ENCODE measurements around the gene DEPP1.
"Not testable (repeated sequence)": the region's sequence is repeated elsewhere in the genome, so short reads cannot be mapped to it uniquely, and the experiment has no call there.

The DEPP1 gene, protein sequence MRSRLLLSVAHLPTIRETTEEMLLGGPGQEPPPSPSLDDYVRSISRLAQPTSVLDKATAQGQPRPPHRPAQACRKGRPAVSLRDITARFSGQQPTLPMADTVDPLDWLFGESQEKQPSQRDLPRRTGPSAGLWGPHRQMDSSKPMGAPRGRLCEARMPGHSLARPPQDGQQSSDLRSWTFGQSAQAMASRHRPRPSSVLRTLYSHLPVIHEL

DNA sequence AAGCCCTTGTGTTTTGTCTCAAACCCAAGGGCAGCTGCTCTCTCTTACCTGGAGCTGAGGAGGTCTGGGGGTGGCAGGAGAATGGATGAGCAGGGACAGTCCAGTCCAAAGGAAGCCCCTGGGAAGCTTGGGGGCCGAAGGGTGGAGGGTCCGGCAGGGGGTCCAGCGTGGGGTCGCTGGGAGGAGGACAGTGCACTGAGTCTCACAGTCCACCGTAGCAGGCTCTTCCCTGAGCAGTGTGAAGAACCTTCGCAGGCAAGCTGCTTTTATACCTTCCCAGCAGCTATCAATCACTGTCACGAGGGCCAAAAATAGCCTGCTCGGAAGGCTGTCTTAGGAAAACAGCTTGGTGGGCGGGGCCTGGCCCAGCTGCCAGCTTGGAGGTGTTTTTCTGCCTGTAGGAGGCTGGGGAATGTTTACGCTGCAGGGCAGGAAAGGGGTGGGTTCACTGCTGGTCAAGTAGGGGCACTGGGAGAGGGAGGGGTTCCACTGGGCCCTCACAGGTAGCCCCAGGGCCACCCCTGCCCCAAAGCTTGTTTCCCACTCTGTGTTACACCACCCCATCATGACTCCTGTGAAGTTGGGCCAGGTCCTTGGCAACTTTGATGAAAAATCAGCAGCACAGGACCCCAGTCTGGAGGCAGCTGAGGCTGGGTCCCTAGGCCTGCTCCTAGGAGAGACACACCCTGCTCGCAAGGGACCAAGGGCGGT, at the start of gene DEPP1:
Gene DEPP1 (minus strand): TSS at position 240 of the 711 bp plus-strand sequence. CDS start 779 bp downstream, outside the sequence.
- peak; percentile 73 for DNase-seq

GRCh38 chr10:45023426-45023825, 44.8 kb upstream of the DEPP1 start:
- DNase-seq, result no peak

DNA sequence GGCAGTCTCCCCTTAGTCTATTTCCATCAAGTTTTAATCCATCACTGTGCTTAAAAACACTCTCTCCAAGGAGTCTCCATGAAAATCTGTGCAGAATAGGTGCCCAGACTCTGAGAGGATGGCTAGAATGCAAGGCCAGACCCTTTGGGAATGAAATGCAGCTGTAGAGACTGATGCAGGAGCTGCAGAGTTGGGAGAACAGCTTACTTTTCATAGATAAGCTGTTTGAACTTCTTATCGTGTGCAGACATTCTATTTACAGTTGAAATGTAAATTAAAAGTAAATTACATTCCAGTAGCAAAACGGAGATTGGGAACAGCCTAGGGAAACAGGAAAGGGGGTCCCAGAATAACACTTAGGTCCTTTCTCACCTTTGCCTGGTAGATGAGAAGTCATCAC, 37.0 kb upstream of the DEPP1 start:
- no peak for DNase-seq

DNA sequence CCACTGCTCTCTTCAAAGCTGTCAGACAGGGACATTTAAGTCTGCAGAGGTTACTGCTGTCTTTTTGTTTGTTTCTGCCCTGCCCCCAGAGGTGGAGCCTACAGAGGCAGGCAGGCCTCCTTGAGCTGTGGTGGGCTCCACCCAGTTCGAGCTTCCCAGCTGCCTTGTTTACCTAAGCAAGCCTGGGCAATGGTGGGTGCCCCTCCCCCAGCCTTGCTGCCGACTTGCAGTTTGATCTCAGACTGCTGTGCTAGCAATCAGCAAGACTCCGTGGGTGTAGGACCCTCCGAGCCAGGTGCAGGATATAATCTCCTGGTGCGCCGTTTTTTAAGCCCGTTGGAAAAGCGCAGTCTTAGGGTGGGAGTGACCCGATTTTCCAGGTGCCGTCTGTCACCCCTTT, 35.9 kb upstream of the DEPP1 start:
- DNase-seq, result not testable (repeated sequence)

- peak; percentile 66 for DNase-seq
Measured at GRCh38 chr10:45008524-45009161, 30.0 kb upstream of the DEPP1 start.

DNA sequence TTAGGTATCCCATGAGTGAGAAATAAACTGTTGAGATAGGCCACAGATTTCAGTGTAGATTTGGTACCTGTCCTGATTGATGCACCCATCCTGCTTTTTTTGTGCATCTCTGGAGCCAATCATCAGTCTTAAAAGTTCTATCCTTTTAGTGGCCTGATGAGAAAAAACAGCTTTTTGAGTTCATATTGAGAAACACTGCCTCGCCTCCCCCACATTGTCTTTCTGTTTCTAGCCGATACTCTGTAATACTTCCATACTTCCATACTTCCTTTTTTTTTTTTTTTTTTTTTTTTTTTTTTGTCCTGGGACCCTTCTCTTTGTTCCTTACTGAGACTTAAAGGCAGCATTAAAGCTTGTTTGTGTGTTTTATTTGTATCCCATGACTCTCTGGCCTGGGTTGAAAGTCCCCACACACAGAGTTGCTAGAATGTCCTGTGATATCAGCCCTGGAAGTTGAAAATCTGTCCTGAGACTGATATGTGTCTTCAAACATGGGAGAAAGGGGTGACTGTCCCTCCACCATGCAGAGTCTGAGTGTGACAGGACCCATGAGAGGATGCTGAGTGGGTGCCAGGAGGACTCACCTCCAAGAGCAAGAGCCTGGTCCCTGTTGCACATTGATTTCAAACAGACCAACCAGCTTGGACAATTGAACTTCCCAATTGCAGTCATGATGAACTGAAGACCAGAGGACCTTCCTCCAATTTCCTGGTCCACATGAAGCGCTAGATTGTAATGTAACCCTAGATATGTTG, 27.8 kb upstream of the DEPP1 start:
- no peak for DNase-seq

GRCh38 chr10:45005284-45005683, 26.7 kb upstream of the DEPP1 start:
- no peak for DNase-seq

DNA sequence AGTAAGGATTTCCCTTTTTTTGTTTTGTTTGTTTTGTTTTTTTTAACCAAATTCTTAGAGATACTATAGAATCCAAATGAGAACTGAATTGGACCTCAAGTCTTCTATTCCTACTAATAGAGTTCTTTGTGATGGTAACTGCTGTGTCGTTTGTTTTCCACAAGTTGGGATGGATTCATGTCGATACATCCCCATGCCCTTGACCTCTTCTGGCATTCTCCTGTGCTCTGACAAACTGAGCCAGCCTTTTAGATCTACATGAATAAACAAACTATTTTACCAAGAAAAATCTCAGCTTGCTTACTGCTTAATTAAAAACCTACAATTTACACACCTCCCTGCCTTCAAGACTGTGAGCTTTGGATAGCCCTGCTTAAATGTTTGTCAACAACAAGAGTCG, 26.1 kb upstream of the DEPP1 start:
- no peak for DNase-seq

DNA sequence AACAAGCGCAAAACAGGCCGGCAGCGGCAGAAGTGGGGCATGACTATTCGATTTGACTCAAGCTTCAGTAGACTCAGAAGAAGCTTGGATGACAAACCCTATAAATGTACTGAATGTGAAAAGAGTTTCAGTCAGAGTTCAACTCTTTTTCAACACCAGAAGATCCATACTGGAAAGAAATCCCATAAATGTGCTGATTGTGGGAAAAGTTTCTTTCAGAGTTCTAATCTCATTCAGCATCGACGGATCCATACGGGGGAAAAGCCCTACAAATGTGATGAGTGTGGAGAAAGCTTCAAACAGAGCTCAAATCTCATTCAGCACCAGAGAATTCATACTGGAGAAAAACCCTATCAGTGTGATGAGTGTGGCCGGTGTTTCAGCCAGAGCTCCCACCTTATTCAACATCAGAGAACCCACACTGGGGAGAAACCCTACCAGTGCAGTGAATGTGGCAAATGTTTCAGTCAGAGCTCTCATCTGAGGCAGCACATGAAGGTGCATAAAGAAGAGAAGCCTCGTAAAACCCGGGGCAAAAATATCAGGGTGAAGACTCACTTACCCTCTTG, 24.9 kb upstream of the DEPP1 start:
- DNase-seq, result no peak

GRCh38 chr10:45001381-45002148, 23.0 kb upstream of the DEPP1 start:
- peak; percentile 23 for DNase-seq

GRCh38 chr10:45000752-45001380, 22.3 kb upstream of the DEPP1 start, which contains the start of gene ZNF22:
ZNF22 (plus strand) TSS chr10:45000923; CDS start chr10:45003369, 2,446 bp downstream.
- peak; percentile 52 for DNase-seq

DNA sequence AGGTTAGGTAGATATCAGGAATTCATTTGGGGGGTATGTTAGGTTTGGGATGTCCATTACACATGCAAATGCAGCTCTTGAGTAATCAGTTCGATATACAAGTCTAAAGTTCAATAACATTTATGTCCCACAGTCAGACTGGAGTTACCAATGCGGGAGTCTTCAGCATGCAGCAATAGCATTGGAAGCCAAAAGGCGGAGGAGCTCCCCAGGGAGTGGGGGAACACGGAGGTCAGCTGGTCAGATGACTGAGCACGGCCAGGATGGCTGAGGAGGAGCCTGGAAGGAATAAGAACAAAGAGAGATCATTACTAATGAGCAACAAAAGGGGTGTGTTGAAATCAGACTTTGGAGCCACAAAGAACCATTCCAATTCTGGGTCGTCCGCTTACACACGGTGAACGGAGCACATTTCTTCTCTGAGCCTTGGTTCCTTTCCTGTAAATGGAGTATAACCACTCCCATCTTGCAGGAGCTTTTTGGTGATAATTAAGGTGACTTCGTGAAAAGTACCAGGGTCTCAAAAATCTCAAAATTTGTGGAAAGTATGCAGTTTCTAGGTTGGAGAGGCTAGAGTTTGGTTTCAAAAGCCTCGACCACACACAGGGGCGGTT, 21.6 kb upstream of the DEPP1 start:
- peak; percentile 43 for DNase-seq

GRCh38 chr10:44998146-44998631, 19.6 kb upstream of the DEPP1 start:
- DNase-seq, result no peak

DNA sequence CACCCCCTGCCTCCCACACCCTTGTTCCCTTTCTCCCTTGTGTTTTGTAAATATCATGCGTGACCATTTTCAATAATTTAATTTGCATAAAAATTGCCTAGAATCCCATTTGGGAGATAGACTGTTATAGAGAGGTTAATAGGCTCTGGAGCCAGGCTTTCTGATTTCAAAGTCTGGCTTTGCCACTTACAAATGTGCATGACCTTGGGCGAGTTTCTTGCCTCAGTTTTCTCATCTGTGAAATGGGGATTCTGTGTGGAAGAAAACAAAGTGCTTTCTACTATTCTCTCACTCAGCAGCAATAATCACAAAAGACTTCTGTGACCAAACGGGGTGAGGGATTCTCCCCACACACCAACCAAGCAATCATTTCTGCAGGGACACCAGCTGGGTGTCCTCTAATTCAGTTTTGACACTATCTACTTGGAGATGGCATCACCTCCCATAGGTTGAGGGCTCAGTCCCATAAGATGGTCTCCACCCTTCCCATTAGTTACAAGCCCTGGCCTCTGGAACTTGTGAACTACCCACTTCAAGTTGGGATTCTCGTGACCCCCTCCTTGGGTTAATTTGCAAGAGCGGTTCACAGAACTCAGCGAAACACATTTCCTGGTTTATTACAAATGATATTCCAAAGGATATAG, 18.6 kb upstream of the DEPP1 start:
- DNase-seq, result no peak

DNA sequence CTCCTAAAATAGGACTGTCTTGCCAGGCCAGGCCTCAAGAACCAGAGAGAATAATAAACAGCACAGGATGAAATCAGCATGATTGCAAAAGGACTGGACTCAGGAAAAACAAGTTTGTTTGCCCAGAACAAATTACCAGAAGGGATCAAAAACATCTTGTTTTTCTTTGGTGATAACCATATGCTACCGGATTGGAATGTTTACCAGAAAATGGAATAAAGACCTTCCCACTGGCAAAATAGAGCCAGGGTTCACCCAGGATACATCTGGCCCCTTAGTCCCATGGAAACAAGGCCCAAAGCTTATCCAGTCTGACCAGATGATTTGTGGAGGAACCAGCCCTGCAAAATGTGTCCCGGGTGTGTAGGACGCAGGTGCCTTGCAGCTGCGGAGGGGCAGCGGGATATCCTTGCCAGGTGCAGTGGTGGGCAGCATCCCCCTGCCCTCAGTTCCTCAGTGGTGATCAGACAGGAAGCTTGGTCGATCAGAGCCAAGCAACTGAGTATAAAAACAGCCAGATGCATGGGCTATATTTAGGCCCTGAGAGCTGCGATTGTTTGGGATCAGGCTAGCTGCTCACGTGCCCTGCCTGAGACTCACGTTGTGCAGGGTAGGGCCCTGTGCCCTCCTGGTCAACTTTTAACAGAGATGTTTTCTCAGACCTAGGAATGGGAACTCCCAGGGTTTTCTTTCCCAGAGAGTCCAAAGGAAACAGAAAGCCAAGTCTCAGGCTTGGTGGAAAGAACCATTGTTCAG, 17.5 kb upstream of the DEPP1 start:
- no peak for DNase-seq

DNA sequence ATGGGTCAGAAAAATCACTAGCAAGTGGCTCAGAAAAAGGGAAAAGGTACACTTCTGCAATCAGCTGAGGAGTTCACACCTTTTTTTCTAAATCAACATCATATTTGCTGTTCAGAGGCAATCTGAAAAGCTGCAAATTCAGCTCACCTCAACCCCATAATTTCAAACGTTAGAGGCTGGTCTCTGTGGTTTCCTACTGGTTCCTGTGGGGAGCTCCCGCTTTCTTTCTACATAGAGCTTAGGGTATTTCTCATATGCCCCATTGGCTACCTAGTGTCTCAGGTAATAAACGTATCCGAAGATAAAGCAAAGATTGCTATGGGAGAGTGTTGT, 16.9 kb upstream of the DEPP1 start:
- no peak for DNase-seq

GRCh38 chr10:44994752-44995530, 16.3 kb upstream of the DEPP1 start:
- no peak for DNase-seq

DNA sequence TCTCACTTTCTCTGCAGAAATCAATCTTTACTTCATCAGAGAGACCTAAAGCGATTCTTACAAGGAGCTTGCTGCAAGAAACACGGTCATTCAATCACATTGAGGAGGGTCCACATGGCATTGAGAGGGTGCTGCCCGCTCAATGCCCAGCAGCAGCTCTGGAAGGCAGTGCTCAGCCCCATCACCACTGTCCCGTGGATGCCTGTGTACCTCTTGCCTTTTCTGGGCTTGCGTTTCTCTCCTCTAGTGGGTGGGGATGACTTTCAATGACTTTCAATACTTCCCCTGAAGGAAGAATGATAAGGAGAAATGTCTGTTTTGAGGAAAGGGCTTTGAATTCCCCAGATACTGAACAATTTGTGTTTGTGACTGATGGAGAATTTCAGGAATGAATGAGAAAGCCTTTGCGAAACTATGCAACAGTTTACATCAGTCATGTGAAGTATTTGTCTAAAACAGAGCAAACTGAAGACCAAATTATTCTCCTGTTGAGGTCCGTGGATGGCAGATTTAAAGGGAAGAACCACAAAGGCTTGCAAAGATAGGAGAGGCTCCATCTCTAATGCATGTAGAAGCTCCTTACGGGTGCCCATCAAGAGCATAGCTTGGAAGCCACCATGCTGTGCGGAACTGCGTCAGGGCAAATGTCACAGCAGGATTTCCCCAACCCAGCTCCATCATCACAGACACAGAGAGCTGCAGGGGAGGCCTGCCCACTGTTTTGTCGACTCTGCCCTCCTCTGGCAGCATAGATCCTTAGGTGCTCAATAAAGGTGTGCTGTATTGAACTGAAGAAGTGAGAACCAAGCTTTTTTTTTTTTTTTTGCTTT, 15.5 kb upstream of the DEPP1 start:
- DNase-seq, result no peak

Measured in NCI-H2227 treated with DMSO at 0.1 percent for 48 hours (cell line).